Stimulated activated naive B cell treated with anti-CD40 and anti-IgM and Interleukin-4, amounts not matched to agents 10 μg/mL and 1 μg/mL and 100 μg/mL, for 72 hours (primary cell): ENCODE measurements around the gene PATL1.
"Not testable (repeated sequence)": the region's sequence is repeated elsewhere in the genome, so short reads cannot be mapped to it uniquely, and the experiment has no call there.

ENCODE experiments used
- ATAC-seq, 2 donors: fragments of 150-1000 bp; cut with Tn5 transposase; replicated peaks; 2 replicates each; pipeline ENCODE4 v1.10.0; 2021; ENCODE audit warnings: moderate library complexity in 1 of 2
- DNase-seq: peaks from one replicate; pipeline ENCODE4 v3.0.0; 2021
- H3K27ac Mint-ChIP-seq: one replicate; pipeline ENCODE4 v1.8.0; 2022; ENCODE audit warnings: mild to moderate bottlenecking, mixed read lengths
- H3K27me3 Mint-ChIP-seq, 2 donors: one replicate each; pipeline ENCODE4 v1.8.0; 2022; ENCODE audit warnings: mixed read lengths in 2 of 2
- H3K36me3 Mint-ChIP-seq, 2 donors: one replicate each; pipeline ENCODE4 v1.8.0; 2022; ENCODE audit warnings: mixed read lengths in 2 of 2, mild to moderate bottlenecking in 1 of 2
- H3K4me1 Mint-ChIP-seq, 2 donors: one replicate each; pipeline ENCODE4 v1.8.0; 2022; ENCODE audit warnings: mixed read lengths in 2 of 2, mild to moderate bottlenecking in 1 of 2
- H3K4me3 Mint-ChIP-seq, 2 donors: one replicate each; pipeline ENCODE4 v1.8.0; 2022; ENCODE audit warnings: mild to moderate bottlenecking in 2 of 2, mixed read lengths in 2 of 2, moderate library complexity in 1 of 2
- H3K9me3 Mint-ChIP-seq, 2 donors: one replicate each; pipeline ENCODE4 v1.8.0; 2022; ENCODE audit warnings: mixed read lengths in 2 of 2, mild to moderate bottlenecking in 1 of 2

Gene PATL1

GRCh38 chr11:59660621-59661020 is 8.2 kb downstream of the PATL1 start:
- Mint-ChIP-seq H3K36me3 (peaks cover 34 to 50% of the 10 kb centered on the region in 2 donors), H3K27ac (peak overlapping the region; percentile 80), H3K27me3 (no peaks in the 10 kb centered on the region), H3K4me1 (peaks cover 14 to 38% of the 10 kb centered on the region in 2 donors), H3K9me3 (no peaks in the 10 kb centered on the region), H3K4me3 (peak overlapping the region; percentile 2 to 72)
- no peak for DNase-seq
- peak; percentile 81 to 82 for ATAC-seq

GRCh38 chr11:59659981-59660380 is 8.9 kb downstream of the PATL1 start:
- ATAC-seq, result peak; percentile 71 to 74
- Mint-ChIP-seq H3K4me3 (peak overlapping the region; percentile 2 to 26), H3K27me3 (no peaks in the 10 kb centered on the region), H3K36me3 (peaks cover 37 to 52% of the 10 kb centered on the region in 2 donors), H3K4me1 (peaks cover 13 to 32% of the 10 kb centered on the region in 2 donors), H3K27ac (peak overlapping the region; percentile 80), H3K9me3 (no peaks in the 10 kb centered on the region)
- DNase-seq, result no peak

GRCh38 chr11:59658036-59658435 is 10.8 kb downstream of the PATL1 start:
- DNase-seq, result no peak
- H3K27me3 Mint-ChIP-seq, result no peaks in the 10 kb centered on the region
- no peak overlapping the region for H3K27ac Mint-ChIP-seq
- no peak for ATAC-seq
- peaks cover 11 to 22% of the 10 kb centered on the region in 2 donors for H3K4me1 Mint-ChIP-seq
- H3K36me3 Mint-ChIP-seq, result peaks cover 39 to 54% of the 10 kb centered on the region in 2 donors
- H3K9me3 Mint-ChIP-seq, result no peaks in the 10 kb centered on the region
- H3K4me3 Mint-ChIP-seq, result no peak overlapping the region

GRCh38 chr11:59654893-59655292 is 13.9 kb downstream of the PATL1 start:
- H3K4me1 Mint-ChIP-seq, result peaks cover 2 to 8% of the 10 kb centered on the region in 2 donors
- no peak overlapping the region for H3K27ac Mint-ChIP-seq
- H3K9me3 Mint-ChIP-seq, result no peaks in the 10 kb centered on the region
- ATAC-seq (no peak), DNase-seq (no peak)
- H3K36me3 Mint-ChIP-seq, result peaks cover 49 to 65% of the 10 kb centered on the region in 2 donors
- H3K27me3 Mint-ChIP-seq, result no peaks in the 10 kb centered on the region
- H3K4me3 Mint-ChIP-seq, result no peak overlapping the region

- H3K9me3 Mint-ChIP-seq, result no peaks in the 10 kb centered on the region
- no peak for DNase-seq
- H3K4me3 Mint-ChIP-seq, result no peak overlapping the region
- H3K36me3 Mint-ChIP-seq, result peaks cover 42 to 49% of the 10 kb centered on the region in 2 donors
- no peak for ATAC-seq
- H3K4me1 Mint-ChIP-seq, result no peaks in the 10 kb centered on the region
- no peak overlapping the region for H3K27ac Mint-ChIP-seq
- no peaks in the 10 kb centered on the region for H3K27me3 Mint-ChIP-seq
Observed at GRCh38 chr11:59647245-59647980, 21.4 kb downstream of the PATL1 start.

GRCh38 chr11:59644528-59644927 is 24.3 kb downstream of the PATL1 start:
- DNase-seq (no peak), ATAC-seq (no peak)
- no peak overlapping the region for H3K4me3 Mint-ChIP-seq
- H3K27ac Mint-ChIP-seq, result no peak overlapping the region
- no peaks in the 10 kb centered on the region for H3K27me3 Mint-ChIP-seq
- H3K36me3 Mint-ChIP-seq, result peaks cover 43 to 56% of the 10 kb centered on the region in 2 donors
- H3K9me3 Mint-ChIP-seq, result no peaks in the 10 kb centered on the region
- no peaks in the 10 kb centered on the region for H3K4me1 Mint-ChIP-seq

- H3K9me3 Mint-ChIP-seq, result no peaks in the 10 kb centered on the region
- H3K36me3 Mint-ChIP-seq, result peaks cover 47 to 60% of the 10 kb centered on the region in 2 donors
- no peaks in the 10 kb centered on the region for H3K27me3 Mint-ChIP-seq
- DNase-seq (no peak), ATAC-seq (no peak)
- no peak overlapping the region for H3K4me3 Mint-ChIP-seq
- H3K27ac Mint-ChIP-seq, result no peak overlapping the region
- no peaks in the 10 kb centered on the region for H3K4me1 Mint-ChIP-seq
Observed at GRCh38 chr11:59643390-59643789, 25.4 kb downstream of the PATL1 start.

GRCh38 chr11:59641156-59641555 is 27.7 kb downstream of the PATL1 start:
- no peak overlapping the region for H3K27ac Mint-ChIP-seq
- no peak for ATAC-seq

GRCh38 chr11:59630493-59630892 is 38.3 kb downstream of the PATL1 start:
- ATAC-seq, result no peak
- Mint-ChIP-seq H3K27ac (no peak overlapping the region), H3K4me1 (no peaks in the 10 kb centered on the region), H3K27me3 (no peaks in the 10 kb centered on the region), H3K36me3 (peaks cover 4 to 31% of the 10 kb centered on the region in 2 donors), H3K9me3 (no peaks in the 10 kb centered on the region), H3K4me3 (no peak overlapping the region)
- DNase-seq, result no peak

More at GRCh38 chr11:59641156-59641555, 27.7 kb downstream of the PATL1 start:
- Mint-ChIP-seq H3K27me3 (no peaks in the 10 kb centered on the region), H3K4me1 (peaks cover 0 to 2% of the 10 kb centered on the region in 2 donors), H3K9me3 (no peaks in the 10 kb centered on the region), H3K36me3 (peaks cover 47 to 69% of the 10 kb centered on the region in 2 donors), H3K4me3 (no peak overlapping the region)
- no peak for DNase-seq

GRCh38 chr11:59629996-59630395 is 38.8 kb downstream of the PATL1 start:
- ATAC-seq (no peak), DNase-seq (no peak)
- no peak overlapping the region for H3K4me3 Mint-ChIP-seq
- H3K9me3 Mint-ChIP-seq, result no peaks in the 10 kb centered on the region
- H3K36me3 Mint-ChIP-seq, result peaks cover 4 to 28% of the 10 kb centered on the region in 2 donors
- no peak overlapping the region for H3K27ac Mint-ChIP-seq
- no peaks in the 10 kb centered on the region for H3K4me1 Mint-ChIP-seq
- H3K27me3 Mint-ChIP-seq, result no peaks in the 10 kb centered on the region

GRCh38 chr11:59626969-59627368 is 41.9 kb downstream of the PATL1 start:
- H3K4me3 Mint-ChIP-seq, H3K27me3 Mint-ChIP-seq, H3K27ac Mint-ChIP-seq, H3K4me1 Mint-ChIP-seq, DNase-seq, ATAC-seq, H3K9me3 Mint-ChIP-seq: not testable (repeated sequence)
- H3K36me3 Mint-ChIP-seq, result peaks cover 5 to 29% of the 10 kb centered on the region in 2 donors

GRCh38 chr11:59625703-59626102 is 43.1 kb downstream of the PATL1 start:
- peaks cover 7 to 26% of the 10 kb centered on the region in 2 donors for H3K36me3 Mint-ChIP-seq
- H3K4me1 Mint-ChIP-seq, result no peaks in the 10 kb centered on the region
- no peaks in the 10 kb centered on the region for H3K27me3 Mint-ChIP-seq
- DNase-seq, result no peak
- no peak overlapping the region for H3K4me3 Mint-ChIP-seq
- no peak for ATAC-seq
- H3K9me3 Mint-ChIP-seq, result no peaks in the 10 kb centered on the region
- H3K27ac Mint-ChIP-seq, result no peak overlapping the region

- H3K36me3 Mint-ChIP-seq, result peaks cover 6 to 8% of the 10 kb centered on the region in 2 donors
- no peaks in the 10 kb centered on the region for H3K27me3 Mint-ChIP-seq
Observed at GRCh38 chr11:59617876-59618275, 51.0 kb downstream of the PATL1 start.

GRCh38 chr11:59616396-59616982 is 52.3 kb downstream of the PATL1 start:
- peak overlapping the region; percentile 90 to 98 for H3K4me3 Mint-ChIP-seq
- H3K27me3 Mint-ChIP-seq, result no peaks in the 10 kb centered on the region
- DNase-seq, result no peak
- H3K36me3 Mint-ChIP-seq, result peaks cover 7 to 11% of the 10 kb centered on the region in 2 donors
- H3K27ac Mint-ChIP-seq, result peak overlapping the region; percentile 95
- ATAC-seq, result no peak
- peaks cover 19 to 36% of the 10 kb centered on the region in 2 donors for H3K4me1 Mint-ChIP-seq
- H3K9me3 Mint-ChIP-seq, result no peaks in the 10 kb centered on the region

More at GRCh38 chr11:59617876-59618275, 51.0 kb downstream of the PATL1 start:
- no peak overlapping the region for H3K4me3 Mint-ChIP-seq
- no peak overlapping the region for H3K27ac Mint-ChIP-seq
- no peak for DNase-seq
- ATAC-seq, result no peak
- H3K4me1 Mint-ChIP-seq, result peaks cover 10 to 22% of the 10 kb centered on the region in 2 donors
- no peaks in the 10 kb centered on the region for H3K9me3 Mint-ChIP-seq
